HG03108 (cell line): Measurements from ENCODE around the gene GADD45GIP1.
"Not testable (repeated sequence)": the region's sequence is repeated elsewhere in the genome, so short reads cannot be mapped to it uniquely, and the experiment has no call there.

Experiments
- ATAC-seq: cut with Tn5 transposase; IDR thresholded peaks from one replicate; pipeline ENCODE4 v1.9.1; 2021; ENCODE audit warnings: moderate library complexity; ENCODE audit not compliant: unreplicated experiment

Gene GADD45GIP1

GRCh38 chr19:12965017-12965811, 8.2 kb upstream of the GADD45GIP1 start:
- peak; percentile 72 for ATAC-seq

GRCh38 chr19:12959481-12959880, 2.5 kb upstream of the GADD45GIP1 start:
- no peak for ATAC-seq

- not testable (repeated sequence) for ATAC-seq
Measured at GRCh38 chr19:12957389-12957952, 448 bp upstream of the GADD45GIP1 start.

GRCh38 chr19:12955996-12956395, 1.0 kb downstream of the GADD45GIP1 start:
- no peak for ATAC-seq

DNA sequence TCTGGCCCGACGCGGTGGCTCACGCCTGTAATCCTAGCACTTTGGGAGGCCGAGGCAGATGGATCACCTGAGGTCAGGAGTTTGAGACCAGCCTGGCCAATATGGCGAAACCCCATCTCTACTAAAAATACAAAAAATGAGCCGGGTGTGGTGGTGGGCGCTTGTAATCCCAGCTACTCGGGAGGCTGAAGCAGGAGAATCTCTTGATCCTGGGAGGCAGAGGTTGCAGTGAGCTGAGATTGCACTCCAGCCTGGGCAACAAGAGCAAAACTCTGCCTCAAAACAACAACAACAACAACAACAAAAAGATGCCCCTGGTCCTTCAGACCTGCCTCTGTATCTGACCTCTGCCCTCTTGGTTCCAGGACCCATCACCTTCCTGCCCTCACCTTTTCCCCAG, 1.4 kb downstream of the GADD45GIP1 start:
- ATAC-seq = not testable (repeated sequence)

DNA sequence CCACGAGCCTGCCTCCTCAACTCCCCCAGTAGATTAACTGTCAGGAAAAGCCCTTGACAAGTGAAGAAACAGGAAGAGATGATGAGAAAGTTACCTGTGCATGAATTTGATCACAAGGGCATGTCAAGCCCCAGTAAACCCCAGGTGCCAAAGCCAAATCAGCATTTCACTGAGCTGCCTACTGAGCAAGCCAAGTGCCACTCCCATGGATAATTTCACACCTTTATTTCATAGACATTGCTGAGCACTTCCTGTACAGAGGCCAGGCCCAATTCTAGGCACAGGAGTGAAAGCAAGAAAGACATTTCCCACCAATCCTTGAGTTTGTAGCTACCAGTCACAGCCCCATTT, 2.4 kb downstream of the GADD45GIP1 start:
- no peak for ATAC-seq

DNA sequence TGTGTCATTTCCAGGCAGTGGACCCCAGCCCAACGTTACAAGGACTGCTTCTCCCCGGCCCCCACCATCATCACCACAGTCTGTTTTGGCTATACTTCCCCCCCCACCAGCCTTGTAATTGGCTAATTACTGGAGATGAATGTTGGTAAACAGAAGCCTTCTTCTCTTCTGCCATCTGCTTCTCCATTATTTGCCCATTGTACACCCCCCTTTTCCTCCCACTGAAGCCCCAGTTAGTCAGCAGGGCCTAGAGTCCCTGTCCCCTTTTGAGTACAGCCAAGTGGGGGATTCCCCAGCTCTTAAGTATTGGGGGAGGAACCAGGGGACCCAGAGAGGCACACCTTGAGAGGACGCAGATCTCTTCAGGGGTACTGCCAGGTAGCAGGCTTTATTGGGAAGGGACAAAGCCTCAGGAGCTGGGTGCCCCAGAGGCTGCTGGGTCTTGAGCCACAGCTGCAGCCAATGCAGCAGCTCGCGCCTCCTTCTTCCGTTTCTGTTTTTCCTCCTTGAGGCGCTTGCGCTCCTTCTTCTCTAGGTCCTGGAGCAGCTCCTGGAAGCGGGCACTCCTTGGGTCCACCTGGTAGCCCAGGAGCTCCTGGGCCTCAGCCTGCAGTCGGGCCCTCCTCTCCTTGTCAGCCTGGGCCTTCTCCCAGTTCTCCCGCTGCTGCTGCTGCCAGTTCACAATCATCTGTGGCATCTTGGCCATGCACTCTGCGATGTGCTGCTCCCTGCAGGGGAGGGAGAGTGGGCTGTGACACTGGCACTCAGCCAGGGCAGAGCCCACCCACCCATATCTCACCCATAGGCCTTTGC, 3.0 kb downstream of the GADD45GIP1 start:
- no peak for ATAC-seq

DNA sequence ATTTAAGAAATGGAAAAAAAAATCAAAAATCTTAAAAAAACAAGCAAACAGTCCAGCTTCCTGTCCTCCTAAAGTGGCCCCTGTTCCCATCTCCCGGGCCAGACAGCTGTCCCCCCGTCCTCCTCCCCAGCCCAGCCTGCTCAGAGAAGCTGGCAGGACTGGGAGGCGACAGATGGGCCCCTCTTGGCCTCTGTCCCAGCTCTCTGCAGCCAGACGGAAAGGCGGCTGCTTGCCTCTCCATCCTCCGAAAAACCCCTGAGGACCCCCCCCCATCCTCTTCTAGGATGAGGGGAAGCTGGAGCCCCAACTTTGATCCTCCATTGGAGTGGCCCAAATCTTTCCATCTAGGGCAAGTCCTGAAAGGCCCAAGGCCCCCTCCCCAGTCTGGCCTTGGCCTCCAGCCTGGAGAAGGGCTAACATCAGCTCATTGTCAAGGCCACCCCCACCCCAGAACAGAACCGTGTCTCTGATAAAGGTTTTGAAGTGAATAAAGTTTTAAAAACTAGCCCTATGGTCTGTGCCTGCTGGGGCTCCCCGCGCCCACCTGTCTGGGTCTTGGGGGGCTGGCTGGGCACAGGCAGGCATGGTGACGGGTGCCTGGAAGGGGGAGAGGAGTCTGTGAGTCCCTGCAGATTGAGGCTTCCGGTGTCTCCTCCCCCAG, 3.8 kb downstream of the GADD45GIP1 start:
- ATAC-seq = no peak

GRCh38 chr19:12952488-12953137, 4.4 kb downstream of the GADD45GIP1 start:
- no peak for ATAC-seq

GRCh38 chr19:12952050-12952449, 5.0 kb downstream of the GADD45GIP1 start:
- ATAC-seq = not testable (repeated sequence)

GRCh38 chr19:12949363-12950283, 7.4 kb downstream of the GADD45GIP1 start:
- ATAC-seq = no peak

DNA sequence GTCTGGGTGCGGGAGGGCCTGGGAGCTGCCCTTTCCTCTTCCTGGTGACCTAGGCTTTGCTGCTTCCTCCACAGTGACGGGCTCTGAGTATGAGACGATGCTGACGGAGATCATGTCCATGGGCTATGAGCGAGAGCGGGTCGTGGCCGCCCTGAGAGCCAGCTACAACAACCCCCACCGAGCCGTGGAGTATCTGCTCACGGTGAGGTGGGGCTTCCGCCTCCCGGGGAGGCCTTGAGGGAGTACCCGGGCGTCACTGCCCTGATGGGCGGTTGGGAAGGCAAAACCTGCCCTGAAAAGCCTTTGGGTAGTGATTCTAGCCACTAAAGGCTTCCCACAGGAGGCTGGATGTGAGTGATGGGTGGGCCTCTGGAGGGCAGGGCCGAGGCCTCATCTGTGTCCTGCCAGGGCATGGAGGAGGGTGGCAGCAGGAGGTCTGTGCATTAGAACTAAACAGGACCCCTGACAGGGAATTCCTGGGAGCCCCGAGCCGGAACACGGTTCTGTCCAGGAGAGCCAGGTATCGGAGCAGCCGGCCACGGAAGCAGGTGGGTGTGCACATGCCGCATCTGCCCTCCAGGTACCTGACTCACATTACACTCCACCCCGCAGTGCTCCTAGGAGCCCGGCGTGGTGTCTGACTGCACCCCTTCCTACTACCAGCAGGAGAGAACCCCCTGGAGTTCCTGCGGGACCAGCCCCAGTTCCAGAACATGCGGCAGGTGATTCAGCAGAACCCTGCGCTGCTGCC, 8.2 kb downstream of the GADD45GIP1 start:
- no peak for ATAC-seq

DNA sequence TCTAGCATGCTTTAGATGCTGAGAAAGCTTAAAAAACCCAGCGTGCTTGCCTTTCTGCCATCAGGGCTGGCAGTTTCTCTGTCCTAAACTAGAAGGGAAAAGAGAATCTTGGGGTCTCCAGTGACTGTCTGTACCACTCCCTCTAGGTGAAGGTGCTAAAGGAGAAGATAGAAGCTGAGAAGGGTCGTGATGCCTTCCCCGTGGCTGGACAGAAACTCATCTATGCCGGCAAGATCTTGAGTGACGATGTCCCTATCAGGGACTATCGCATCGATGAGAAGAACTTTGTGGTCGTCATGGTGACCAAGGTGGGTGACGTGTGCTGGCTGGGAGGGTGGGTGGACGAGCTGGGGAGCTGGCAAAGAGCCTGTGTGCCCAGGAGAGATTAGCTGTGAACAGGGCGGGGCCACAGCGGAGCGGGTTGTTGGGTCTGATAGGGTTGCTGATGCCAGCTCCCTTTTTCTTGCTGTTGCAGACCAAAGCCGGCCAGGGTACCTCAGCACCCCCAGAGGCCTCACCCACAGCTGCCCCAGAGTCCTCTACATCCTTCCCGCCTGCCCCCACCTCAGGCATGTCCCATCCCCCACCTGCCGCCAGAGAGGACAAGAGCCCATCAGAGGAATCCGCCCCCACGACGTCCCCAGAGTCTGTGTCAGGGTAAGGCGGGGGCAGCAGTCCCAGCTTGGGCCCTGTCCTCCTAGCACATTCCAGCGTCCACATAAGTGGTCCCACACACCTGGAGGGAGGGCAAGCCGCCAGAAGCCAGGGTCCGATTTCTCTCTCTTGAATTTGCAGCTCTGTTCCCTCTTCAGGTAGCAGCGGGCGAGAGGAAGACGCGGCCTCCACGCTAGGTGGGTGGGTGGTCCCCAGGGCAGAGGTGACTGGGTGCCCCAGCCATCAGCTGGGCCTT, 9.1 kb downstream of the GADD45GIP1 start:
- ATAC-seq = no peak

- ATAC-seq = no peak
Measured at GRCh38 chr19:12946731-12947496, 10.1 kb downstream of the GADD45GIP1 start.

- peak; percentile 29 for ATAC-seq
Measured at GRCh38 chr19:12946092-12946721, 10.8 kb downstream of the GADD45GIP1 start.

GRCh38 chr19:12945479-12946091, 11.4 kb downstream of the GADD45GIP1 start, which contains the start of gene RAD23A:
Gene RAD23A (plus strand): TSS chr19:12945862. CDS start chr19:12945949, 87 bp downstream.
- peak; percentile 63 for ATAC-seq
